HepG2 (cell line): ENCODE measurements around the gene OR52I2. TPM values are rescaled to one million over a fixed set of nuclear protein-coding genes. Genes with fewer than 3 reads are reported as not detected.

Source experiments
- ATAC-seq: fragments of 200-7000 bp; cut with Tn5 transposase; 3 replicates; pipeline ENCODE4 v1.9.1; 2020; ENCODE audit warnings: mild to moderate bottlenecking, moderate library complexity
- BruUV-seq: library from RNA; stranded (reverse); fragments of 400-500 nt; replicated peaks from 2 replicates; lab custom pipeline; 2021; lab: Mats Ljungman, UMichigan
- CTCF ChIA-PET: fragments of 300-600 bp; formaldehyde crosslinking; extraction: SDS; loops from one replicate; lab custom pipeline; 2021; ENCODE audit warnings: low total read pairs, inconsistent platforms, low intra/inter-chr PET ratio; lab: Yijun Ruan, JAX
- POLR2A ChIA-PET: fragments of 350-600 bp; sonication (Branson Sonifier 250); formaldehyde crosslinking; loops from one replicate; lab custom pipeline; 2020; ENCODE audit warnings: antibody characterized with exemption, inconsistent platforms; lab: Yijun Ruan, JAX
- DNase-seq: peaks from one replicate; pipeline ENCODE4 v3.0.0-alpha.2; 2015; ENCODE audit warnings: low spot score
- FAIRE-seq: peaks from 3 replicates; lab custom pipeline; 2011; peaks lifted over from hg19 to GRCh38; lab: Jason Lieb, UNC
- H2AFZ ChIP-seq: one replicate; pipeline ENCODE4 v1.6.1; 2011; ENCODE audit warnings: low read length, inconsistent platforms
- H3K27ac ChIP-seq: fragments of 300-600 bp; 3 replicates; pipeline ENCODE4 v1.8.0; 2011; ENCODE audit warnings: mixed run types, mild to moderate bottlenecking, mixed read lengths, low read length, inconsistent platforms; ENCODE audit not compliant: insufficient read depth; ENCODE audit errors: extremely low read length
- H3K27me3 ChIP-seq, 2 experiments: fragments of 200-600 bp in 1 of 2; 2 replicates in 1 of 2; 3 replicates in 1 of 2; pipeline versions ENCODE4 v1.6.0 to v1.8.0; 2011; ENCODE audit warnings: low read length in 2 of 2, mild to moderate bottlenecking in 2 of 2, moderate library complexity in 2 of 2, inconsistent platforms in 1 of 2; ENCODE audit not compliant: insufficient read depth in 2 of 2, control insufficient read depth in 1 of 2
- H3K36me3 ChIP-seq, 2 experiments: fragments of 200-600 bp in 1 of 2; replicated peaks in 1 of 2; 2 replicates in 1 of 2; 3 replicates in 1 of 2; pipeline versions ENCODE4 v1.5.1 to v1.8.0; 2011; ENCODE audit warnings: low read length in 2 of 2, inconsistent platforms in 1 of 2; ENCODE audit not compliant: insufficient read depth in 2 of 2, control insufficient read depth in 1 of 2
- H3K4me1 ChIP-seq: 2 replicates; pipeline ENCODE4 v1.5.1; 2012; ENCODE audit warnings: low read length, inconsistent platforms; ENCODE audit not compliant: insufficient read depth
- H3K4me2 ChIP-seq: 2 replicates; pipeline ENCODE4 v1.6.0; 2011; ENCODE audit warnings: low read depth, low read length, inconsistent platforms
- H3K4me3 ChIP-seq, 3 experiments: fragments of 200-600 bp in 1 of 3; sonication (generic), shearing (Covaris generic) in 1 of 3; replicated peaks in 1 of 3; 2 replicates each; pipeline ENCODE4 v1.5.1; 2011 to 2016; ENCODE audit warnings: low read length in 3 of 3, inconsistent platforms in 2 of 3, low read depth in 2 of 3, mild to moderate bottlenecking in 2 of 3, control low read depth in 1 of 3, mixed read lengths in 1 of 3; ENCODE audit not compliant: insufficient read depth in 1 of 3
- H3K79me2 ChIP-seq: one replicate; pipeline ENCODE4 v1.6.1; 2011; ENCODE audit warnings: low read length, inconsistent platforms; ENCODE audit not compliant: insufficient read depth
- H3K9ac ChIP-seq: 2 replicates; pipeline ENCODE4 v1.6.0; 2011; ENCODE audit warnings: mild to moderate bottlenecking, low read depth, low read length, inconsistent platforms; ENCODE audit not compliant: insufficient read depth
- H3K9me3 ChIP-seq: 2 replicates; pipeline ENCODE4 v1.5.1; 2012; ENCODE audit warnings: mild to moderate bottlenecking, low read length
- H4K20me1 ChIP-seq: 2 replicates; pipeline ENCODE4 v1.6.0; 2011; ENCODE audit warnings: inconsistent platforms, mild to moderate bottlenecking, low read length, moderate library complexity; ENCODE audit not compliant: insufficient read depth
- ARNT2 ChIP-seq: sonication (generic); formaldehyde crosslinking; IDR thresholded peaks from 2 replicates; pipeline ENCODE4 v1.8.0; 2022; ENCODE audit warnings: mild to moderate bottlenecking, low read depth, missing genetic modification reagents, moderate library complexity
- DNMT1 ChIP-seq: sonication (generic); formaldehyde crosslinking; IDR thresholded peaks from 2 replicates; pipeline ENCODE4 v1.5.1; 2020; ENCODE audit warnings: mild to moderate bottlenecking, missing genetic modification reagents
- NCOA5 ChIP-seq: sonication (generic); formaldehyde crosslinking; IDR thresholded peaks from 2 replicates; pipeline ENCODE4 v1.4.0; 2020; ENCODE audit warnings: missing genetic modification reagents
- ZNF614 ChIP-seq: IDR thresholded peaks from 2 replicates; pipeline ENCODE4 v1.6.1; 2018; ENCODE audit warnings: missing biosample characterization, missing genetic modification reagents, inconsistent platforms, borderline replicate concordance
- ZSCAN20 ChIP-seq: sonication (generic); formaldehyde crosslinking; IDR thresholded peaks from 2 replicates; pipeline ENCODE4 v1.4.0; 2020; ENCODE audit warnings: missing genetic modification reagents, mild to moderate bottlenecking, borderline replicate concordance
- WGBS: methylation state at CpG from one replicate; pipeline ENCODE4 v1.1.6; 2017; ENCODE audit warnings: low lambda C conversion rate; 5-methylcytosine and 5-hydroxymethylcytosine counted together
- in situ Hi-C: cut with HindIII; loops from 2 replicates; pipeline ENCODE4 v1.10.0; 2017; ENCODE audit warnings: low pct_unique_long_range_greater_than_20kb; ENCODE audit not compliant: extremely low pct_ligation_motif_present
- intact Hi-C: fragments of 100-400 bp; cut with micrococcal nuclease; formaldehyde crosslinking; loops from one replicate; pipeline ENCODE4 v1.10.0; 2022; ENCODE audit not compliant: unreplicated experiment
- polyA plus RNA-seq, 8 experiments: library from polyadenylated mRNA; depleted of rRNA in 3 of 8; stranded (reverse) in 7 of 8; unstranded in 1 of 8; fragments of >200 nt; fragmentation: Illumina TruSeq in 4 of 8; extraction: Trizol in 4 of 8; gene quantifications; 2 replicates each; pipeline versions ENCODE4 v1.2.1 to v1.2.3, GENCODE V29; 2011 to 2016; ENCODE audit warnings: low read depth in 4 of 8, missing spikeins in 1 of 8, mixed read lengths in 1 of 8; ENCODE audit not compliant: insufficient read depth in 1 of 8
- total RNA-seq, 5 experiments: library from RNA; depleted of rRNA; stranded (reverse); fragments of >200 nt; fragmentation: Illumina TruSeq; extraction: Trizol; gene quantifications; 2 replicates each; pipeline ENCODE4 v1.2.3, GENCODE V29; 2016; ENCODE audit warnings: low read depth in 1 of 5
- TF ChIP-seq, protein P1 (sequence below): IDR thresholded peaks from 2 replicates; pipeline ENCODE4 v1.6.1; 2016; ENCODE audit warnings: low read depth, borderline replicate concordance
- TF ChIP-seq, protein P2 (sequence below): sonication (generic); formaldehyde crosslinking; IDR thresholded peaks from 2 replicates; pipeline ENCODE4 v1.4.0; 2020; ENCODE audit warnings: low read depth, mild to moderate bottlenecking, missing genetic modification reagents

The OR52I2 gene
- total and polyA plus RNA-seq, 2 of the 13 experiments (the other 11 are each of a cell fraction or from before 2014, with no cell fraction given), result not detected

DNA sequence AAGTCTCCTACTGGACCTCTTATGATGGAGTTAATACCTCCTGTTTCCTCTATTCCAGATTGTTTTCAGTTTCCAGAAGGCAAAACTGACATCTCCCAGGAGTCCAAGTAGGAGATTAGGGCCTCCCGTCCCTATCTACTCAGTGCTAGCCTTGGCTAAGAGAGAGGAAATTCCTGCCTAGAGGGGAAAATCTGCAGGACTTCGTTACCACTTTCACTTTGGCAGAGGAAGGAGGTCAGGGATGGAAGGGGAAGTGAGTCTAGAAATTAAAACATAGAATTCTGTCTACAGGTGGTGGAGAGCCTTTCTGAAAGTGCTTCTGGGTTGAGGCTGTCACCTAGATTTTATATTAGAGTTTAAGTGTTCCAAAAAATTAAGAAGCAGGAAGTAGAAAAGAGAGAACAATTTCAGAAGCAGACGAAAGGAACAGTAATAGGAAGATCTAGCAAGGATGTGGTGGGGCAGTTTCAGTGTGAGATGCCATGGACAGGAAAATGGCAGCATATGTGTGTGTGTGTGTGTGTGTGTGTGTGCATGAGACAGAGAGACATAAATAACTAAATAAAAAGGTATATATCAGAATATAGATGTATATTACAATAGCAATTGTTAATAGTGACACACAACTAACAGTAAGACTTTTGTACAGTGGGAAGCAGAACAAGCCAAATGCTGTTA, 28.9 kb downstream of the OR52I2 start:
- CTCF ChIA-PET, result no interaction called here
- Histone ChIP-seq H3K79me2 (no peaks in the 10 kb centered on the region), H3K4me3 (no peak overlapping the region), H4K20me1 (no peaks in the 10 kb centered on the region), H3K4me2 (no peak overlapping the region), H3K4me1 (no peaks in the 10 kb centered on the region), H3K27ac (no peak overlapping the region), H2AFZ (no peak overlapping the region)
- no peak for FAIRE-seq
- BruUV-seq, result no TSS peak
- TF ChIP-seq DNMT1 (CRISPR knock-in tag) (no peak), ZNF614 (CRISPR knock-in tag) (no peak), NCOA5 (CRISPR knock-in tag) (no peak), ZSCAN20 (CRISPR knock-in tag) (no peak), ARNT2 (CRISPR knock-in tag) (no peak)
- TF ChIP-seq, protein P1, sequence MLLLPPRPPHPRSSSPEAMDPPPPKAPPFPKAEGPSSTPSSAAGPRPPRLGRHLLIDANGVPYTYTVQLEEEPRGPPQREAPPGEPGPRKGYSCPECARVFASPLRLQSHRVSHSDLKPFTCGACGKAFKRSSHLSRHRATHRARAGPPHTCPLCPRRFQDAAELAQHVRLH (CRISPR knock-in tag), result no peak
- TF ChIP-seq, protein P2, sequence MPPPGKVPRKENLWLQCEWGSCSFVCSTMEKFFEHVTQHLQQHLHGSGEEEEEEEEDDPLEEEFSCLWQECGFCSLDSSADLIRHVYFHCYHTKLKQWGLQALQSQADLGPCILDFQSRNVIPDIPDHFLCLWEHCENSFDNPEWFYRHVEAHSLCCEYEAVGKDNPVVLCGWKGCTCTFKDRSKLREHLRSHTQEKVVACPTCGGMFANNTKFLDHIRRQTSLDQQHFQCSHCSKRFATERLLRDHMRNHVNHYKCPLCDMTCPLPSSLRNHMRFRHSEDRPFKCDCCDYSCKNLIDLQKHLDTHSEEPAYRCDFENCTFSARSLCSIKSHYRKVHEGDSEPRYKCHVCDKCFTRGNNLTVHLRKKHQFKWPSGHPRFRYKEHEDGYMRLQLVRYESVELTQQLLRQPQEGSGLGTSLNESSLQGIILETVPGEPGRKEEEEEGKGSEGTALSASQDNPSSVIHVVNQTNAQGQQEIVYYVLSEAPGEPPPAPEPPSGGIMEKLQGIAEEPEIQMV, result no peak
- TF ChIP-seq, all 625 proteins: peak for 0
- DNase-seq, result no peak
- in situ Hi-C loops (no loop called here), intact Hi-C loops (no loop called here)
- H3K27me3 ChIP-seq, result peaks cover 0 to 20% of the 10 kb centered on the region in 2 experiments; a peak in 1 of 5 replicates
- POLR2A ChIA-PET, result no interaction called here
- no peaks in the 10 kb centered on the region for H3K9me3 ChIP-seq
- no peak overlapping the region for H3K9ac ChIP-seq
- no peaks in the 10 kb centered on the region for H3K36me3 ChIP-seq
- no peak for ATAC-seq
- 6% methylated on average over 3 of the region's 3 CpGs for WGBS
